ENCODE measurements around the gene CADM4. TPM values are rescaled to one million over a fixed set of nuclear protein-coding genes. Genes with fewer than 3 reads are reported as not detected.
"Not testable (repeated sequence)": the region's sequence is repeated elsewhere in the genome, so short reads cannot be mapped to it uniquely, and the experiment has no call there.

Gene CADM4
- total RNA-seq, 4 donors from 2014 or later = 85.2 to 108 (median 102) TPM

DNA sequence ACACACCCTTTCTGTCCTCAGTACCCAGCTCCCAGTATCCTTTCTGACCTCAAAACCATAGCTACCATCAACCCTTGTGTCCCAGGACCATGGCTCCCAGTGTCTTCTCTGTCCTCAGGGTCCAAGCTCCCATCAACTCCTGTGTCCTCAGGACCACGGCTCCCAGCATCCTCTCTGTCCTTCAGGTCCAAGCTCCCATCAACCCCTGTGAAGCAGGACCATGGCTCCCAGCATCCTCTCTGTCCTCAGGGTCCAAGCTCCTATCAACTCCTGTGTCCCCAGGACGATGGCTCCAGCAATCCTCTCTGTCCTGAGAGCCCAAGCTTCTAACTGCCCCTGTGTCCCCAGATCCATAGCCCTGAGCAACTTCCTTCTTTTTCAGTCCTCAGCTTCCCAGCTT is 1.7 kb upstream of the CADM4 start:
- 73 to 74% methylated on average over 2 of the region's 2 CpGs for WGBS, 2 donors
- Histone ChIP-seq H3K36me3 (peaks cover 0 to 8% (median 0%) of the 10 kb centered on the region in 3 donors), H3K4me3 (no peak overlapping the region), H3K4me1 (peaks cover 0 to 36% (median 11%) of the 10 kb centered on the region in 4 donors), H3K27me3 (peaks cover 2 to 35% of the 10 kb centered on the region in 2 donors), H3K27ac (peak overlapping the region in 1 of 4 donors; percentile 34), H3K9me3 (peaks cover 0 to 4% (median 0%) of the 10 kb centered on the region in 4 donors)
- DNase-seq (ENCODE audit: low spot score in 2 of 2) = no peak
- TF ChIP-seq POLR2A (IDR thresholded peaks at IDR 0.05) (no peak), EP300 (IDR thresholded peaks at IDR 0.05) (no peak)
- TF ChIP-seq, protein P1, sequence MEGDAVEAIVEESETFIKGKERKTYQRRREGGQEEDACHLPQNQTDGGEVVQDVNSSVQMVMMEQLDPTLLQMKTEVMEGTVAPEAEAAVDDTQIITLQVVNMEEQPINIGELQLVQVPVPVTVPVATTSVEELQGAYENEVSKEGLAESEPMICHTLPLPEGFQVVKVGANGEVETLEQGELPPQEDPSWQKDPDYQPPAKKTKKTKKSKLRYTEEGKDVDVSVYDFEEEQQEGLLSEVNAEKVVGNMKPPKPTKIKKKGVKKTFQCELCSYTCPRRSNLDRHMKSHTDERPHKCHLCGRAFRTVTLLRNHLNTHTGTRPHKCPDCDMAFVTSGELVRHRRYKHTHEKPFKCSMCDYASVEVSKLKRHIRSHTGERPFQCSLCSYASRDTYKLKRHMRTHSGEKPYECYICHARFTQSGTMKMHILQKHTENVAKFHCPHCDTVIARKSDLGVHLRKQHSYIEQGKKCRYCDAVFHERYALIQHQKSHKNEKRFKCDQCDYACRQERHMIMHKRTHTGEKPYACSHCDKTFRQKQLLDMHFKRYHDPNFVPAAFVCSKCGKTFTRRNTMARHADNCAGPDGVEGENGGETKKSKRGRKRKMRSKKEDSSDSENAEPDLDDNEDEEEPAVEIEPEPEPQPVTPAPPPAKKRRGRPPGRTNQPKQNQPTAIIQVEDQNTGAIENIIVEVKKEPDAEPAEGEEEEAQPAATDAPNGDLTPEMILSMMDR (IDR thresholded peaks at IDR 0.05) = no peak

DNA sequence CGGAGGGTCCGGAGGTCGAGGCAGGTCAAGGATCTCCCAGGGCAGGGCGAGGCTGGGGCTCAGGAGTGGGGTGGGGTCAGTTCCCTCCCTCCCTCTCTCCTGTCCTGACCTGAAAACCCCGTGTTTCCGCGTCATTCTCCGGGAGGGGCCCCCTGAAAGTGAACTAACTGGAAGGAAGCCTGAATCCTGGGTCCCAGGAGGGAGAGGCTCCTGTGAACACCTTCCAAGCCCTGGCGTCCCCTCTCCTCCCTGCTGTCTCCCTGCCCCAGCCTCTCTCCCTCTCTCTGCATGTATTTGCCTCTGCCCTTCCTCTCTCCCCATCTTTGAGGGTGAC is 741 bp upstream of the CADM4 start:
- H3K27ac ChIP-seq = peak overlapping the region; percentile 57 to 90 (median 84)
- peaks cover 0 to 43% (median 11%) of the 10 kb centered on the region in 4 donors for H3K4me1 ChIP-seq
- H3K4me3 ChIP-seq = peak overlapping the region; percentile 47 to 72 (median 60)
- no peaks in the 10 kb centered on the region for H3K9me3 ChIP-seq
- WGBS, 2 donors = 4 to 6% methylated on average over 9 of the region's 9 CpGs
- TF ChIP-seq EP300 (IDR thresholded peaks at IDR 0.05) (no peak), POLR2A (IDR thresholded peaks at IDR 0.05) (no peak)
- TF ChIP-seq, protein P1 (IDR thresholded peaks at IDR 0.05) = no peak
- H3K36me3 ChIP-seq = no peaks in the 10 kb centered on the region
- DNase-seq (ENCODE audit: low spot score in 2 of 2) = no peak
- peaks cover 2 to 37% of the 10 kb centered on the region in 2 donors for H3K27me3 ChIP-seq

- TF ChIP-seq EP300 (IDR thresholded peaks at IDR 0.05) = no peak
- no peak for TF ChIP-seq POLR2A (IDR thresholded peaks at IDR 0.05)
- TF ChIP-seq, protein P1 (IDR thresholded peaks at IDR 0.05) = no peak
- peaks cover 2 to 44% of the 10 kb centered on the region in 2 donors for H3K27me3 ChIP-seq
- H3K4me3 ChIP-seq = peak overlapping the region; percentile 42 to 72 (median 50)
- no peaks in the 10 kb centered on the region for H3K9me3 ChIP-seq
- 9 to 10% methylated on average over 17 to 18 of the region's 18 CpGs for WGBS, 2 donors
- H3K27ac ChIP-seq = peak overlapping the region; percentile 56 to 92 (median 82)
- no peaks in the 10 kb centered on the region for H3K36me3 ChIP-seq
- peaks cover 0 to 57% (median 11%) of the 10 kb centered on the region in 4 donors for H3K4me1 ChIP-seq
- DNase-seq (ENCODE audit: low spot score in 2 of 2) = no peak
Observed at GRCh38 chr19:43638995-43639518, 593 bp downstream of the CADM4 start.

DNA sequence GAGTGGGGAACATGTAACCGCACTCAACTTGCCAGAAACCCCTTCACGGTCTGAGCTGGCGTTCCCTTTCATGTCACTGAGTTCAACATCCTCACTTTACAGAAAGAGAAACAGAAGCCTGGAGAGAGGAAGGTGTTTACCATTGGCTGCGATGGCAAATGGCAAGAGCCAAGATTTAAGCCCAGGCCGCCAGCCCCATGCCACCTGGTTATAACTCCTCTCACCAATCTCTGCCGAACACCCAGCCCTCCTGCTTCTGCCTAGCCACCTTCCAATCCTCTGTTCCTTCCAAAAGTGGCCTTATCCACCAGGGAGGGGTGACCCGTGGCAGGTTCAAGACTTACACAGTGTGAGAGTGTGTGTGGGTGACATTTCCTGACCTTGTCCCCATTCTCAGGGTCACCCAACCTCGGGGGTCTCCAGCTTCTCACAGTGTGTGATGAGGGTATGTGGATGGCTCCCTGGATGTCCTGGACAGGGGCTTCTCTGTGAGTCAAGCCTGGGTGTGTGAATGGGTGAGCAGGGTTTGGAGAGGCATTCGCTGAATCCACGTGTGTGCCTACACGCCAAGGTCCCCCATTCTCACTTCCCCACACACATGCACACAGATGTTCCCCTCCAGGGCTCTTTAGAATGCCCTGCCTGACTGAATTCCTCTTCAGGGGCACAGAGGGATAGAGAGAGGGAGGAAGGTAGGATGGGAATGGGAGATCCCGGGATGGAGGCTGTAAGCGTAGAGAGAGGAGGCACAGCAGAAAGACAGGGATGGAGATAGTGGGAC is 1.2 kb downstream of the CADM4 start:
- H3K27ac ChIP-seq = peak overlapping the region; percentile 56 to 92 (median 82)
- TF ChIP-seq POLR2A (IDR thresholded peaks at IDR 0.05) (no peak), EP300 (IDR thresholded peaks at IDR 0.05) (no peak)
- TF ChIP-seq, protein P1 (IDR thresholded peaks at IDR 0.05) = no peak
- peaks cover 0 to 63% (median 11%) of the 10 kb centered on the region in 4 donors for H3K4me1 ChIP-seq

DNA sequence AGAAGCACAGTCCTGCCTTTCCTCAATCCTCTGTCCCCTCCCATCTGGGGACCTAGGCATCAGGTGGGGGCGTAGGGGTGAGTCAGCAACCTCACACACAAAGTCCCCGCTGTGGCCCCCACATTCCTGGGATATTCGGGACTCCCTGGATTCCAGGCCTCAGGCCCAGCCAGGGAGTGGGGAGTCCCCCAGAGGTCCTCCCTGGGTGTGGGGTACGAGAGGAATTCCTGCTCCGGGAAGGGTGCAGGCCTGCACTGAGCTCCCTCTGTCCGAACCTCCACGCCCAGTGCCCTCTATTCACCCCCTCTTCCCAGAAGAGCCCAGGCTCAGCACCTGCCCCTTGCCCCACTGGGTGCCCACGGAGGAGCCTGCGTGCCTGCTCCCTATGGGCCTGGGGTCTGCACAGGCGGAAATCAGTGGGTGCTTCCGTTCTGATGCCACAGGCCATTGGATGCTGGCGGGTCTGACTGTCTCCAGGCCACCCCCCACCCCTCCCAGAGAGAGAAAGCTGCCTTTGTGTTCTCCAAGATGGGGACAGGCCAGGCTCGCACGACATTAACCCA is 3.4 kb downstream of the CADM4 start:
- Histone ChIP-seq H3K36me3 (no peaks in the 10 kb centered on the region), H3K27me3 (peaks cover 2 to 44% of the 10 kb centered on the region in 2 donors), H3K4me3 (peak overlapping the region in 2 of 4 donors; percentile 28 to 43), H3K4me1 (peaks cover 0 to 60% (median 11%) of the 10 kb centered on the region in 4 donors), H3K27ac (peak overlapping the region; percentile 71 to 92 (median 82)), H3K9me3 (no peaks in the 10 kb centered on the region)
- 28 to 33% methylated on average over 12 to 14 of the region's 14 CpGs for WGBS, 2 donors
- TF ChIP-seq, protein P1 (IDR thresholded peaks at IDR 0.05) = no peak
- TF ChIP-seq EP300 (IDR thresholded peaks at IDR 0.05) (peak in 1 of 2 donors; percentile 73), POLR2A (IDR thresholded peaks at IDR 0.05) (peak in 1 of 2 donors; percentile 9)
- DNase-seq (ENCODE audit: low spot score in 2 of 2) = no peak

More for the DNA sequence above, 1.2 kb downstream of the CADM4 start:
- peaks cover 2 to 44% of the 10 kb centered on the region in 2 donors for H3K27me3 ChIP-seq
- H3K36me3 ChIP-seq = no peaks in the 10 kb centered on the region
- DNase-seq (ENCODE audit: low spot score in 2 of 2) = no peak
- WGBS, 2 donors = 45 to 49% methylated on average over 12 to 13 of the region's 13 CpGs
- H3K9me3 ChIP-seq = no peaks in the 10 kb centered on the region
- peak overlapping the region; percentile 42 to 72 (median 50) for H3K4me3 ChIP-seq

GRCh38 chr19:43635561-43635940 is 4.1 kb downstream of the CADM4 start:
- peak overlapping the region; percentile 28 to 43 (median 32) for H3K4me3 ChIP-seq
- H3K4me1 ChIP-seq = peaks cover 0 to 58% (median 10%) of the 10 kb centered on the region in 4 donors
- peaks cover 2 to 38% of the 10 kb centered on the region in 2 donors for H3K27me3 ChIP-seq
- not testable (repeated sequence) for DNase-seq (ENCODE audit: low spot score in 2 of 2); H3K36me3 ChIP-seq; H3K9me3 ChIP-seq
- WGBS, 2 donors = 29 to 36% methylated on average over 2 of the region's 2 CpGs
- peak overlapping the region; percentile 71 to 92 (median 82) for H3K27ac ChIP-seq

Measured in tibial nerve (tissue), 4 donors.